GM18873 (cell line): ENCODE results near the gene SYP.

ENCODE experiments used
- ATAC-seq: cut with Tn5 transposase; IDR thresholded peaks from one replicate; pipeline ENCODE4 v1.9.1; 2021; ENCODE audit warnings: mild to moderate bottlenecking, moderate library complexity, moderate number of reproducible peaks; ENCODE audit not compliant: unreplicated experiment, low FRiP score

Gene SYP

DNA sequence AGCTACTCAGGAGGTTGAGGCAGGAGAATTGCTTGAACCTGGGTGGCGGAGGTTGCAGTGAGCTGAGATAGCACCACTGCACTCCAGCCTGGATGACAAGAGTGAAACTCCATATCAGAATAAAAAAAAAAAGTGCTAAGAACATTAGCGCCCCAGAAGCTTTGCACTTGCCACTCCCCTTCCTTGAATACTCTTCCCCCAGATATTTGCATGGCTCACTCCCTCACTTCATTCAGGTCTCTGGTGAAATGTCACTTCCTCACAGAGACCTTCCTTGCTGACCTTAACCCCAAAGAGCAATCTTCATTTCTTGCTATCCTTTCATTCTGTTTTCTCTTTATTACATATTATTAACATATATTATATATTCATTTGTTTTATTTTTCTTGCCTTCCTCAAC is 21.9 kb upstream of the SYP start:
- ATAC-seq: no peak

DNA sequence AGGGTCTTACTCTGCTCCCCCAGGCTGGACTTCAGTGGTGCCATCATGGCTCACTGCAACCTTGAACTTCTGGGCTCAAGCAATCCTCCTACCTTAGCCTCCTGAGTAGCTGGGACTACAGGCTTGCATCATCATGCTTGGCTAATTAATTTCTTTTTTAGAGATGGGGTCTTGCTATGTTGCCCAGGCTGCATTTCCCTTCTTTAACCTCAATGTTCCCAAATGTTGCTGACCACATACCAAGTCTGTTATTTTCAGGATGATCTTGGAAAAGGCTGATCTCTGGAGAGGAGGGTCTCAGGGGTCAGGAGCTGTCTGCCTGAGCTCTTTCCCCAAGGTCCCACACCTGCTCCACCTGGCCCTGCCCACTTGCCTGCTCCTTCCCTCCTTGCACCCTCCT is 20.1 kb upstream of the SYP start:
- no peak for ATAC-seq

DNA sequence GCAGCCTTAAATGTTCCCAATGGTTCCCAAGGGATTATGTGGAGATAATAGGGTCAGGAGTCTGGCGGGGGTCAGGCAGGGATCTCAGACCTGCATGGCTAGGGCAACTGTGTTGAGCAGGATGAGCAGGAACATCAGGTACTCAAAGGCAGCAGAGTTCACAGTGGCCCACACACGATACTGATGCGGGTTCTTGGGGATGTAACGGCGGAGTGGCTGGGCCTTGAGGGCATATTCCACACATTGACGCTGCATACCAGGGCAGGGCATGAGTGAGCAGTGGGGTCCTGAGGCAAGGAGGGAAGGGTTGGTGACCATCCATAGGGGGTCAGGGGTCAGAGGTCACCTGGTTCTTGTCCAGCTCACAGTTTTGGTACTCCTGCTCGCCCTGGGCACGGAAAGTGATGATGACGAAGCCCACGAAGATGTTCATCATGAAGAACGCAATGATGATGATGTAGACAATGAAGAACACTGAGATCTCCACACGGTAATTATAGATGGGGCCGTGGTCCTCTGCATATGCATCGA is 15.1 kb upstream of the SYP start:
- no peak for ATAC-seq

DNA sequence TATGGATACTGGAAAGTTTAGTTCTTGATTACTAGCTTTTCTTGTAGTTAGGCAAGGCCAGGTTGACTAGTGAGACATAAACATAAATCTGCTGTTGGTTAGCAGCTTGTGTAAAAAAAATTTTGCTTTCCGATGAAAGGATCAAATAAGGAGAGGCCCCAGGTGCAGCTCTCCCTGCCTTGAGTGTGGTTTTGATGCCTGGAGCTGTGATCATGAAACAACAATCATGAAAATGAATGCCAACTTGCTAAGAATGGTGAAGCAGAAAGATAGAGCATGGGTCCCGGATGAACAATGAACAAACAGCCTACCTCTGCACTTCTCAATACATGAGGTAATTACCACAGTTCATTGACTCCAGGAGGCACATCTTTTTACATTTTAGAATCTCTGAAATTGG is 14.4 kb upstream of the SYP start:
- ATAC-seq: no peak

DNA sequence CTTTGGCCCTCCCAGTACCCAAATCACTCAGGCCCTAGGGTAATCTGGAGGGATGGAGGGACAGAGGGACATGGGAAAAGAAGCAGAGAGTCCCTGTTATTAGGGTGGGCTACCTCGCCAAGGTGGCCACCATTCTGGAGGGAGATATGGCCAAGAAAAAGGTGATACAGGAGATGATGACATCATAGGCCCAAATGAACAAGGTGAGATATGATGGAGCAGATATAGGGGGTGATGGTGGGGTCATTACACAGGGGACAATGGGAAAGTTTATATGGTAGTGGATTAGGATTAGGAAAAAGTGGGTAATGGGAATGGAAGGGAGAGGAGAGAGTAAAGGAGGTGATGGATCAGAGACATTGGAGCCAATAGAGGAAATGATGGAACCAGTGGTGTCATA is 12.9 kb upstream of the SYP start:
- no peak for ATAC-seq

DNA sequence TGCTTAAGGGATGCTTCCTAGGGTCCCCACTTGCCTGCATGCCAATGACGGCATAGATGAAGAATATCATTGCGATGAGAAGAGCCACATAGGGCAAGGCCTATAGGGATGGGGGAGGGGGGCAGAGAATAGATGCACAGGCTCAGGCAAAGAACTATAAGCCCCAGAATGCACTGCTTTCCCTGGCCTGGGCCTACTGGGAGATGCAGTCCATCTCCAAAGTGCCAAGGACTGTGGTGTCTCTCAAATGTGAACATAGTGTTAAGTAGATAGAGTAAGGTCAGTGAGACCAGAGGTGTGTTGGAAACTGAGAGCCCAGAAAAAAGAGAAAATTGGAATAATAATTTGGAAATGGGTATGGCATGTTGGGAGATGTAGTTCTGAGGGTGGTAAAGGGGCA is 12.2 kb upstream of the SYP start:
- ATAC-seq: no peak

DNA sequence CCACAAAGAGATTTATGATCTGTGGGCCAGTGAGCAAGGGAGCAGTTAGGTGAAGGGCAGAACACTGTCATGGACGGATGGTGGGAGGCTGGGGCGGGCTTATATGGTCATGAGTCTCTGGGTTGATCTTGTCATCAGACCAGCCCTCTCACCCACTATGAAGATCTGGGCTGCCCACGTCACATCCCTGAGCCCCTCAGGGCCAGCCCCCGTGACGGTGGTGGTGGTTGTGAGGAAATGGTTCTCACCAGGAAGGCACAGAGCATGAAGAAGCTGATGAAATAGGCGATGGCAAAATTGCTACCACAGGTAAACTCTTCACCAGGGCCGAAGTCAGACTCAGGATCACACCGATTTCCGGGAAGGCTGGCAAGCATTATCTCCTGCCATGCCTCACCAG is 11.1 kb upstream of the SYP start:
- ATAC-seq: no peak

DNA sequence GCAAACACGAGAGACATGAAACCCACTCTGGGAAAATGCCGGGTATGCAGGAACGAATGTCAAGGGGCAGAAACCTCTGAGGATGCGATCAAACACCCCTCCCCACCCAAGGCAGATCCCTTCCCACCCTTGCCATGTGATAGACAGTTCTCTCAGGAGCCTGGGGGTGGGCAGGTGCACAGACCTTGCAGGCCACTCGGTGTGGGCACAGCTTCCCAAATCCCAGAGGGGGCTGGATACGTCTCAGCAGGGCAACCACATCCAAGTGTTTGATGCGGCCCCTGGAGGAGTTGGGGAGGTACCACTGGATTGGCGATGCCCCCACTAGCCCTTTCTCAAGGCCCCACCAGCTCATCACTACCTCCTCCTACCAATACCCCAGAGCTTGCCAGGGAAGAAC is 10.4 kb upstream of the SYP start:
- ATAC-seq: no peak

DNA sequence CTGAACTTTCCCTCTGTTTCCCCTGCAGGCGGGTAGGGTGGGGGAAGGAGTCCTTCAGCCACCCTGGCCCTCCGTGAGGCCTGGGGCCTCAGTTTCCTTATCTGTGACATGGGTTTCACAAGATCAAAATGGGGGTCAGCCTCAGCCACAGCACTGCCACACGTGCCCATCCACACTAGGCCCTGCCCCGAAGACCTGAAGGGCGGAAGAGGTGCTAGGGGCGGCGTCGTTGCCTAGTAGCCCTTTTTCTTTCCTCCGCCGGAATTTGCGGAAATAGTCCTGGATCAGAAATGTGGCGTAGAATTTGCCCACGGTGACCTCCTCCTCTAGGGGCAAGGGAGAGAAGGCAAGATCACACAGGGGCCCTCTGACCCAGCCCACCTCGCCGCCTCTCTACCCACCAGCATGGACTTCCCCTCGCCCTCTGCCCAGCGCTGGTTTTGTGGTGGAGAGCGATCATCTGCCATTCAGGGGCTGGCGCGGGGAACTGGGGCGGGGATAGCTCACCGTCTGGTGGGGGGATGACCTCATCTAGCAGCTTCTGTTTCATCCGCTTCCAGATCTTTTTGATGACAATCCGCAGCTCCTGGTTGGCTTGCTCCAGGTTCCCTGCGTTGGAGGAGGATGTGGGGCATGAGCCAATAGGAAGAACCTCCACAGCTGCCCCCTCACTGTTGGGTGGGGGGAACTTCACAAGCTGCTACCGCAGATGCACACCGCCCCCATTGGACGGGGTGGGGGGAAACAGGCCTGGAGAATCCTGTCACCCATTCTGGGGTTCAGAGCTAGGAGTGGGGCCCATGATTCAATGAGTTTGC is 9.7 kb upstream of the SYP start:
- ATAC-seq: no peak

DNA sequence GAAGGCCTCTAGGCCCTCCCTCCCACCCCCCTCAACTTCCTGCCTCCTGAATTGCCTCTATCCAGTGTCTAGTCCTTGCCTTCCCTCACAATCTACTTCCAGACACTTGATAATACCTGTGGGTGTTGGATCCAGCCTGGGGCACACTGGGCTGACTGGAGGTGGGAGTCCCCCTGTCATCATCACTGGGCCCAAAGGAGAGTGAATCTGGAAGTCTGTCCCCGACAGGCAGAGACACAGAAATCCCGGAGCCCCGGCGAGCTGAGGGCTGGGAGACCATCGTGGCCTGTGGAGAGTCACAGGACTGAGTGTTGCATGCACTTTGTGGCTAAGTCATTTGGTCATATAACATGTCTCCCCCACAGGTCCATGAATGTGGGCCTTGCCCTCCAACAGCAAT is 8.4 kb upstream of the SYP start:
- no peak for ATAC-seq

DNA sequence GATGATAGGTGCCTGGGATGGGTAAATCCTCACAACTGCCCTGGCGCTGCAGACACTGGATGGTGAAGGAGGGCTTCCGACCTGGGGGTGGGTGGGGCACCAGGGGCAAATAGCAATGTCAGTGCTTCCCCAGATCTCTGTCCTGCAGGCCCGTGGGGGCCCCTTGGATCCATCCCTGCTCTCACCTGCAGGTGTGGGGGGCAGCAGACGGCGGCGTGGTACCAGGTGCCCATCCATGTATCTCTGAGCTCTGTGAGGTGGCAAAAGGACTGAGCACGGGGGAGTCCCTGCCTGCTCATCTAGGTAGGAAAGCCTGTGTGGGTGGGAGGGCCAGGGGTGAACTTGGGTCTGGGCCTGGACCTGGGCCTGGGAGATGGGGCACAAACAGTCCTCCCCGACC is 6.5 kb upstream of the SYP start:
- ATAC-seq: no peak

DNA sequence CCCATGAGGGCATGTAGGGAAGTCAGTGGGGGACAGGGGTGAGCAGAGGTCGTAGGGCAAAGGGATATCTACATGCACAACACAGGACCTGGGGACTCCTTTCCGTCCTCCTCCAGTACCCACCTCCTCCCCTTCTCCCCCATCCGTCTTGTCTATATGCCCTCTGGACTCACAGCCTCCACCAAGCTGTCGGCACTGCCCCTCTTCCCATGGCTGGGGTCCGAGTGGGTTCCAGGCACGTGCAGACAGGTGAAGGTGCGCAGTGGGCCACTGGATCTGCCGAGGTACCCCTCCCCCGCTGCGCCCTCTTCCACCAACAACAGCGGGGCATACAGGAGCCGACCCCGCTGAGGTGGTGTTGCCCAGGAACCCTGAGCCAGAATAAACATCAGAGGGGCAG is 5.5 kb upstream of the SYP start:
- ATAC-seq: no peak

DNA sequence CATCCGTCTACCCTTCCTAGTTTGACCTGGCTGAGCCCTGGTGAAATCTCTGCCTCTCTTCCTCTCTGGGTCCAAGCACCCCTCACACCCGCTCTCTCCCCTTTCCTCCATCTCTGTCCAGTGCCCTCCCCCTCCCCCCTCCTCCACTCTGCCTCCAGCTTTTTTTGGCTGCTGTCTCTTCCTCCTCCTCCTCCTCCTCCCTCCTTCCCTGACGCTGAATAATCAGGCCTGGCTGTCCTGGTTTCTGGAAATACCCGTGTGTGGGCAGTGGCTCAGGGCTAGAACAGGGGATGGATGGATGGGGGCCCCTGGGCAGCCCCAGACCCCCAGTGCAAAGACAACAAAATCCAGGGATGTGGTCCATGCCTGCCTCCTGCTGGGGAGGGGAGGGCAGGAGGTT is 4.7 kb upstream of the SYP start:
- no peak for ATAC-seq

DNA sequence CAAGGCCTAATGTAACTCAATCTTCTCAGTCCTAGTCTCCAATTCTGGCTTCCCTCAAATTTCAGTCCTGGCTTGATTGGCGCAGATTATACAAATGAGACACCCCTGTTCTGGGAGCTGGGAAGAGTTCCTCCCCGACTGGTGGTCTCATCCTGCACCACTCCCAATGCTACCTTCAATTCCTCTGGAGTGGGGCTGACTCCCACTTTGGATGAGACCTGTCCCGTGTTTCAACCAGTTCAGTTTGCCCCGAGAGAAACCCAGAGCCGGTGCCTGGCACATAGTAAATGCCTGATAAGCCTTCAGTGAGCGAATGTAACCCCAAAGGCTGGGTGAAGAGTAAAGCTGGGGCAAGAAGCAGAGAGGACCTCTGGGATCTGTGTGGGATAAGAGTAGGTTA is 4.0 kb upstream of the SYP start:
- no peak for ATAC-seq

DNA sequence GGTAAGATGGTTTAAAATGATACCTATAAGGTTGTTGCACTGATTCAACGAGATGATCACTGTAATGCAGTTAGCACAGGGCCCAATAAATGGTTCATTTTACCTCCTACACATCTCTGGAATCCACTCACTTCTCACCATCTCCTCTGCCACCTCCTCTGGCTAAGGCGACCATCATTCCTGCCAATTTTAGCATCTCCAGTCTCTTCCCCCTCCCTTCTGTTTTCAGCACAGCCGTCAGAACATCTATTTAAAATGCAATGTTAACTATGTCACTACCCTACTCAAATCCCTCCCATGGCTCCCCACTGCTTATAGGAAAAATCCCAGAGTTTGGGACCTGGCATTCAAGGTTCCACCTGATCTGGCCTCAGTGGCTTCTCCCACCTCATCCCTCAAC is 3.5 kb upstream of the SYP start:
- no peak for ATAC-seq

DNA sequence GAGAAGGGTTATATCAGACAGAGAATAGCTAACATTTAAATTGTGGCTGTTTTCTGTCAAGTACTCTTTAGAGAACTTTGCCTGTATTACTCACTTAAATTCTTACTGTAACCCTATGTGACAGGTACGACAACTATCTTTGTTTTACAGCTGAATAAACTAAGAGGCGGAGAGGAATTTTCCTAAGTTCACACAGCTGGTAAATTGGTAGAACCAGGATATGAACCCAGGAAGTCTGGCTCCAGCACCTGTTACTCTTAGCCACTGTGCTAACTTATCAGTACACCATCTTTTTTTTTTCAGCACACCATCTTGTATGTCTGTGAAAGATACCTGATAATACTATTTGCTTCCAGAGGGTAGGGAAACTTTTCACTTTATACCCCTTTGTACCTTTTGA is 2.0 kb upstream of the SYP start:
- ATAC-seq: no peak

DNA sequence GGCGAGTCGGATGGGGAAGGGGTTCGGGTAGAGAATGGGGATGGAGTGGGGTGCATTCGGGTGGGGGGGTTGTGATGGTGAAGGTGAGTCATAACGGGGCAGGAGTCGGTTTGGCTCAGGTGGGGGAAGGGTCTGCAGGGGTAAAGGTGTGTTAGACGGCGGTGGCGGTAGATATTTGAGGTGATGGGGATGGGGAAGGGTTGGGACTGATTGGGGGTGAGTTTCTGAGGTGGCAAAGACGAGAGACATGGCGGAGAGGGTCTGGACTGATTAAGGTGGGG is 738 bp downstream of the SYP start:
- ATAC-seq: no peak

DNA sequence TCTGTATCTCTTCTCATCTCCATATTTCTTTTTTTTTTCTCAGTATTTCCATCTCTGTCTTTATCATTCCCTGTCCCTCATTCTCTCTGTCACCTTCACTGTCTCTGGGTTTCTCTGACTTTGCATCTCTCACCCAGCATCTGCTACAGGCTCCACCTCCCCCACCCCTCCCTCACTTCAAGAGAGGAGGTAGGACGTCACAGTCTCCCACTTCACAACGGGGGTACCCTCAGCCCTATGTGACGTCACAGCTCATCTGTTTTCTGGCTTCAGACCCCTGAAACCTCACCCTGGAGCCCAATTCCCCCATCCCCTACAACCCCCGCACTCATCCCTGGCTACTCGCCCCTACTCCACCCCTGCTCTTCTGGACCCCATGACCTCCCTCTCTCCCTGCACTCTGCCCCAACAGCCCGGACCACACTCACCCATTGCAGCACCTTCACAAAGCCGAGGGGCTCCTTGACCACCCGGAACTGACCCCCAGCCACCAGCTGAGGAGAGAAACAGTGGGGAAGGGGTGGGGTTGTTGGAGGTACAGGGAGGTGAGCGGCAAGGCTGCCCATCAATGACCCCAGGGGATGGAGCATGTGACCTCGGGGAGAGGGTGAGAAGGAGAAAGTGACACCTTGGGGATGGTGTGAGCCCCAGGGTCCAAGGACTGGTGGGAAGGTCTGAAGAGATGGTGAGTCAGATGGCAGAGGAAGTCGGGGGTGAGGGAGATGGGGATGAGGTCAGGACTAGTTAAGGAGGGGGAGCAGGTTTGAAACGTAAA is 1.3 kb downstream of the SYP start:
- ATAC-seq: no peak

DNA sequence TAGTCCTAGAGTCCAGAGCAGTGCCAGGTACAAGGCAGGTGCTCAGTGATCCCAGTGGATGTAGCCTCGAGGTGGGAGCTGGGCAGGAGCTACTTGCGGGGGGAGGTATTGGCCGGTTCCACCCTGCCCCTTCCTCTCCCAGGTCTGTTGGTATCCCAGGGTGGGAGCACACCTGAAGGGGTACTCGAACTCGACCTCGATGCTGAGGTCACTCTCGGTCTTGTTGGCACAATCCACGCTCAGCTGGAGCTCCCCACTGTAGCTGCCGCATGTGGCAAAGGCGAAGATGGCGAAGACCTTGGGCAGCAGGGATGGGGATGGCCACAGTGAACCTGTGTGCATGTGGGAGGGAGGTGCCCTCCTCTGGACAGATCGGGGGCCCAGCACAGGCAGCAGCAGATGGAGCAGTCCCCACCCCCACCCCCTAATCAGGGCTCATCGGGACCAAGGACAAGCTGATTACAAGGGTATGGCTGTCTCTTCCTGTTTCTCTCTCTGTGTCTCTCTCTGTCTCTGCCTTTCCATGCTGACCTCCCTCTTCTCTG is 2.4 kb downstream of the SYP start:
- ATAC-seq: no peak

DNA sequence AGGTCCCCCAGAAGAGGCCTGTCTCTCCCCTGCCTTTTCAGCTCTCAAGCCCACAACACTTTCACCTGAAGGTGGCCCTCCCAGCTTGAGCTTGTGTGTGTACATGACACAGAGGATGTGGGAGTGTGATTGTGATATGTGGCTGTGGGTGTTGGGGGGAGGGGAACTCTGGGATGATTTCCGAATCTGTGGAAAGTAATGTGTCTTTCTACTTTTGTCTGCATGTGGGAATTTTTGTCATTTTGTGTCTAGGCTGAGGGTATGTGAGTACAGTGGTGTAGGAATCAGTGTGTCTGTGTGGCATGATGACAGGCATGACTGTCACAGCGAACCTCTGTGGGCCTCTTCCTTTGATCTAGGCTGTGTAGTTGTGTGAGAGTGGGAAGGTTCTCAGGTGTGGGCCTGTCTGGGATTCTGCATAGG is 6.4 kb downstream of the SYP start:
- no peak for ATAC-seq

DNA sequence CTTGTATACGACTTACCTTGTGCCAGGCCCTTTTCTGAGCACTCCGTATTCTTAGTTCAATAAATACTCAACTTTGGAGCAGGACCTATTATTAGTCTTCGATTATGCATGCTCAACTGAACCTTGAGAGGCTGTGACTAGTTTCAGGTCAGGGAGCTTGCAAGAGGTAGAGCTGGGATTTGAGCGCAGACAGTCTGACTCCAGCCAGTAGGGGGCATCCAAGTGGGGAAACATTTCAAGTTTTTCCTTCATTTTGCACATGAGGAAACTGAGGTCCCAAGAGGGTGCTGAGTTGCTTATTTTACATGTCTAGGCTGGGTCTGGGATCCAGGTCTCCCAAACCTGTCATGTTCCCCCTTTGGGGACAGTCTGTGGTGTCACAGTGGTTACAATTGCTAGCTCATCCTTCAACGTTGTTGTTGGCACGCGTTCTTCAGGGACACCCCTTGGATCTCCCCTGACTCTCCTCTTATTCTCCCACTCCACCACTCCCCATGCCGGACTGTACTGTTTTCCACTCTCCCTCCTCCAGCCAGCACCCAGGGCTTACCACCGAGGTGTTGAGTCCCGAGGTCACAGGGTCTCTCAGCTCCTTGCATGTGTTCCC is 7.2 kb downstream of the SYP start:
- ATAC-seq: no peak
